C4-2B (cell line): Measurements from ENCODE around the gene NRXN3.

Experiments used
- CTCF ChIP-seq: fragments of 450-650 bp; conservative IDR thresholded peaks from 2 replicates; pipeline ENCODE4 v1.5.1; 2017; ENCODE audit warnings: mild to moderate bottlenecking
- ZFX ChIP-seq: fragments of 450-650 bp; IDR thresholded peaks from 2 replicates; pipeline ENCODE4 v1.6.1; 2017

- TF ChIP-seq CTCF (no peak), ZFX (no peak)
These were observed 827.6 kb downstream of the NRXN3 start for GRCh38 chr14:78997811-78998210.
